HTR-8/SVneo (cell line): Measurements from ENCODE around the gene STXBP6.
"Not testable (repeated sequence)": the region's sequence is repeated elsewhere in the genome, so short reads cannot be mapped to it uniquely, and the experiment has no call there.

Source experiments
- DNase-seq: peaks from one replicate; pipeline ENCODE4 v3.0.0; 2011; ENCODE audit warnings: low spot score, mixed read lengths; ENCODE audit not compliant: insufficient read length
- FAIRE-seq: peaks from 2 replicates; lab custom pipeline; 2011; peaks lifted over from hg19 to GRCh38; lab: Jason Lieb, UNC

STXBP6 gene

DNA sequence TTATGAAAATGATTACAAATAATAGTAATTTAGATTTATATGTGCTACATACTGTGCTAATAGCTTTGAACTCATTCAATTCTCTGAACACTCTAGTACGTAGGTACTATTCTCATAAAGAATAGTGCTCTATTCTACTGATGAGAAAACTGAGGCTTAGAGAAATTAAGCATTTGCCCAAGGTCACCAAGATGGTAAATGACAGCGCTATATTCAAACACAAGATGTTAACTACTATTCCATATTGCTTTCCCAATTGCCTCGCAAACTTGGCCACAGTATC is 233.1 kb downstream of the STXBP6 start:
- DNase-seq (no peak), FAIRE-seq (no peak)

GRCh38 chr14:24816011-24816928 is 233.7 kb downstream of the STXBP6 start:
- DNase-seq (no peak), FAIRE-seq (peak; percentile 52)

DNA sequence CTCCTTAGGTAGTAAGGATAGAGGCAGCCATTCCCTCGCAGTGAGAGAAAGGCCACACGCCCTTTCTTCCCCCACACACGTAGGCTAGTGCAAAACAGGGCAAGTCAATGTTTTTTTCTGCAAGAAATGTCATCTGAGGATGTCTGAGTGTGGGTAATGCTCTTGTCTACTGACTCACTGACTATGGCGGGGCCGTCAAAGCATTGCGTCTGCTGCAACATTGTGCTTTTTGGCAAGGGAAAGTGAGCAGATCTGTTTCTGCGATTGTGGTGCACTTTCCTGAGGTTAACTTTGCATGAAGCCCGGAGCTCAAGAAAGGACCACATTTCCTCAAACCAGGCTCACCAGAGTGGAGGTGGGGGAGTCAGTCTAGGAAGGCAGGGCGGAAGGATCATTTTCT is 234.4 kb downstream of the STXBP6 start:
- DNase-seq, result no peak
- FAIRE-seq, result no peak

DNA sequence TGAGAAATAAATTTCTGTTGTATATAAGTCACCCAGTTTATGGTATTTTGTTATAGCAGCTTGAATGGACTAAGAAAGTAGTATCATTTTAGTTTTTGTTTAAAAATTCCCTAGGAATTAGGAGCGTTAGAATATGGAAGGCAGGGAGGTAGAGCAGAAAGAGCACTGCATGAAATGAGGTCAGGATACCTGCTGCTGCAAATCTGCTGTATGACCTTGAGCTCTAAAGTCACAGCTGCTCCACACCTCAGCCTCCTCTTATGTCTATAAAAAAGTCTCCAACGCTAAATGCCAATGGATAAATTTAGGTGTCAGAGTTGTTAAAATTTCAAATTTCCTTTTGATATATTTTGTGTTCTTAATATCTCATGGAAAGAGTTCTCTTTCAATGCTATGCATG is 235.0 kb downstream of the STXBP6 start:
- FAIRE-seq (no peak), DNase-seq (no peak)

GRCh38 chr14:24814346-24814745 is 235.6 kb downstream of the STXBP6 start:
- no peak for DNase-seq
- no peak for FAIRE-seq

- no peak for FAIRE-seq
- no peak for DNase-seq
Measured at GRCh38 chr14:24813819-24814259, 236.1 kb downstream of the STXBP6 start.

DNA sequence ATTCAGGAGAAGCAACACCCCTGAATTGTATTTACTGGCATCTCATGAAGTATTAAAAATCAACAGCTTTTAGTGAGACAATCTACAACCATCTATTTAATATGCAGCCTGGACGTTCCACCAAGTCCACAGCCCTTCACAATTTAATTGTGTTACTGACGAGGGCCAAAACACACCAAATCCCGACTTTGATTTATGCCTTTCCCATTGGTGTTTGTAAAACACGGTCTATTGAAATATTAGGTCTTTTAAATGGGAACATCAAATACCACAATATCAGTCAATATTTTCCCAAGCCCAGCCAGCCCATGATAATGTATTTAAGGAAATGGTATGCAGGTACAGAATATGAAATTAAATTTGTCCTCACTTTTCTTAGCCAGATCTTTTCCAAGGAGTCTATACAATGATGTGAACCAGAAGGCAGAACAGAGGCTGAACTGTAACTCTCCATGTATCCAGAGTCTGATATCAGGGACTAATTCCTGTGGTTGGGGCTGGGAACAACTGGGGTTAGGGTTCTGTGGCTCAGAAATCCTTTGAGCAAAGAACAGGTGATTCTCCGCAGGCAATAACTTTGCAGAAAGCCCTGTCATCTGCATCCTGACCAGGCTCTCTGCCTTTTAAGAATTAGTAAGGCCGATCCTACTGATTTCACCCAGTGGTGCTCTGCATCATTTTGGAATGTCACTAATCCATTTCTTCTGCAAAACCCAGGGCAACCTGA is 236.7 kb downstream of the STXBP6 start:
- no peak for DNase-seq
- no peak for FAIRE-seq

- FAIRE-seq, result peak; percentile 49
- DNase-seq, result no peak
Measured at GRCh38 chr14:24809135-24809534, 240.8 kb downstream of the STXBP6 start.

DNA sequence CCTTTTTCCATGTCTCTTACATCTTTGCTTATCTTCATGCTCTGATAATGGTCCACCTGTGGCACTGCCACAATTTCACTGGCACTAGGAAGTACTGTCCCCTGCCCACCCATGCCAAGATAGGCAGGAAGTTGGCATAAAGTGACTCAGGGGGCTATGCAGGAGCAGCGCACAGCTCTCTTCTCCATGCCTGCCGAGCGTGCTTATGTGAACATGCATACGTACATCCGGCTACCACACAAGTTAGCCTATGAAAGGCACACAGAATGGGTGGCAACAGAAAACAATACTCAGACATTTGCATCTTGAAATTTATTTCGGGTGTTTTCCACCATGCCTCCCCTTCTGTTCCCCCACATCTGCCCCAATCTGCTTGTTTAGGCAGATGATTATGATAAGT is 241.5 kb downstream of the STXBP6 start:
- DNase-seq (no peak), FAIRE-seq (peak; percentile 59)

DNA sequence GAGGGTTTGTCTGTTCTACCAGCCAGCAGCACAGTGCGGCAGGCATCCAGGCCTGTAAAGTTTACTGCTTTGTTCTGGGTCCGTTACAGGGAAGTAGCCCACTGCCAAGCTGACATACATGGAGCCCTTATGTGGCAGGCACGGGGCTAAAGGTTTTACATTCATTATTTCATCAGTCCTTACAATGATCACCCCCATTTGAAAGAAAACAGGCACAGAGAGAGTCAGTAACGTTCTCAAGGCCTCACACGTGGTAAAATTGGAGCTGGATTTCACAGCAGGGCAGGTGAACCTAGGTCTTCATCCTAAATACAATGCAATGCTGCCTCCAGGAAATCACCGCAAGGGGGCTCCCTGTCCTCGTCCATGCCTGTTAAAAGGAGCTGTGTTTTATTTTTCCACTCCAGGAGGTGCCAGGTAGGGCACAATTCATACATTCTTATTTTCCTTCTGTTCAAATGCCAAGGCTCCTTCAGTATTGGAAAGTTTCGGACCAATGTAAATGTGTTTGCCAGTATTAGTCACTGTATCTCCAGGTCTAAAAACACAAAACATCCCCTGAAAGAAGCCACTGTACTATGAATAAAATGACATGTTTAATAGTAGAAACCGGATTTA is 243.8 kb downstream of the STXBP6 start:
- DNase-seq (peak; percentile 66), FAIRE-seq (no peak)

DNA sequence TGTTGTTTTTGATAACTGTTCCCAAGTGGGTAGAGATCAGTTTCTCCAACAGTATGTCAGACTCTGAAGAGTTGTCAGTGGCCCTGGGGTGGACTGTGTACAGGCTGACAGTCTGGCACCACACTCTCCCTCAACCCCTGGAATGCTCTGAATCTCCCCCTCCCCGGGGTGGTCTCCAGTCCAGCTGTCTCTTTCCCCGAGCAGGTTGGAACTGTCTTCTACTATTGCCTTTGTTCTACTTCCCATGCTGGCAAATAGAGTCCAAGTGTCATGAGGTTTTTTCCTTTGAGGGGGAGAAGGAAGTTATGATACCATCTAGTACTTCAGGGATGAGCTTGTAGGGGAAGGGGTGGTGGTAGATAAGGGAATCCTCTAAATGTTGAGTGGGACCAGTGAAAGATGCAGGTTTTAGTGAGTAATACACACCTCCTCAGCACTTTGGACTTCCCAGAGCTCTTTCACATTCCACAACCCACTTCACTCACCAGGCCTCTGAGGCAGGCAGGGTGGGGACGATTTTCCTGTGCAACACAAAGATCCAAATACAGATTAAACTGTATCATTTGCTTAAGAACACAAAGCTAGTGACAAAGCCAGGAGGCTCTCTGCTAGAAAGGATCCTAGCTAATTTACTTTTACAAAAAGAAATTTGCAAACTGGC is 245.3 kb downstream of the STXBP6 start:
- no peak for FAIRE-seq
- no peak for DNase-seq

DNA sequence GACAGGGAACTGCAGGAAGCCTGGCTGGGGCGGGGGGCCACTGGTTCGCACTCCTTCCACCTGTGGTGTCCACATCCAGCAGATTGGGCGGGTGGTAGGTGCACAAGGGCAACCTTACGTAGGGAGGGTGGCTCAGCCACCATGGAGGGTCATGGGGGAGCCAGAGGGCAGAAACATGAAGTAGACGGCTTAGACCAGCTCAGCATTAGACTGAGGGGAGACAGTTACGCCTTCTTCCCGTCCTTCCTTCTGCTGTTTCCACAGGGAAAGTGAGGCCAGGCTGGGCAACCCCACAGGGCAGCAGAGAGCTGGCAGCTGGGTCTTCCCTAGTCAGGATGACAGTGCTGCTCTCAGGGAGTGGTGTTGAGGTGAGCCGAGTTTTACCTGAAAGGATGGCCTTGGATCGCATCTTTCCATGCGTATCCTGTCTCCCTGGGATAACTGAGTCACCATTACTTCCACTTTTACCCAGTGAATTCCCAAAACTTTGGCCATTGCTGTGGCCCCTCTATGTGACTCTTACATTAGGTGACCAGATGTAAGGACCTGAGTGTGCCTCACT is 245.9 kb downstream of the STXBP6 start:
- DNase-seq (no peak), FAIRE-seq (peak; percentile 4)

DNA sequence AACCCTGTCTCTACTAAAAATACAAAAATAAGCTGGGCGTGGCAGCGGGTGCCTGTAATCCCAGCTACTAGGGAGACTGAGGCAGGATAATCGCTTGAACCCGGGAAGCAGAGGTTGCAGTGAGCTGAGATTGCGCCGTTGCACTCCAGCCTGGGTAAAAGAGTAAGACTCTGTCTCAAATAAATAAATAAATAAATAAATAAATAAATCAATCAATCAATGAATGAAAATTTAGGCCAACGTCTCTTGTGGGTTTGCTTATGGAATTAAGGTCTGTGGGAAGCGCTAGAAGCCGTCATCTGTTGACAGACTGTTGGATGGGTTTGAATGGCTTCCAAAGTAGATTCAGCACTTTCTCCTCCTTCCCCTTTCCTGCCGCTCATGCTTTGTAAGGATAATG is 246.5 kb downstream of the STXBP6 start:
- DNase-seq, result not testable (repeated sequence)

GRCh38 chr14:24802236-24802635 is 247.7 kb downstream of the STXBP6 start:
- no peak for DNase-seq
- no peak for FAIRE-seq

More for the DNA sequence above, 246.5 kb downstream of the STXBP6 start:
- FAIRE-seq, result not testable (repeated sequence)

GRCh38 chr14:24801024-24801423 is 248.9 kb downstream of the STXBP6 start:
- DNase-seq, result no peak
- FAIRE-seq, result no peak

- no peak for DNase-seq
- peak; percentile 4 for FAIRE-seq
Measured at GRCh38 chr14:24798911-24799462, 251.0 kb downstream of the STXBP6 start.

- FAIRE-seq (no peak), DNase-seq (no peak)
Measured at GRCh38 chr14:24795406-24795805, 254.5 kb downstream of the STXBP6 start.

DNA sequence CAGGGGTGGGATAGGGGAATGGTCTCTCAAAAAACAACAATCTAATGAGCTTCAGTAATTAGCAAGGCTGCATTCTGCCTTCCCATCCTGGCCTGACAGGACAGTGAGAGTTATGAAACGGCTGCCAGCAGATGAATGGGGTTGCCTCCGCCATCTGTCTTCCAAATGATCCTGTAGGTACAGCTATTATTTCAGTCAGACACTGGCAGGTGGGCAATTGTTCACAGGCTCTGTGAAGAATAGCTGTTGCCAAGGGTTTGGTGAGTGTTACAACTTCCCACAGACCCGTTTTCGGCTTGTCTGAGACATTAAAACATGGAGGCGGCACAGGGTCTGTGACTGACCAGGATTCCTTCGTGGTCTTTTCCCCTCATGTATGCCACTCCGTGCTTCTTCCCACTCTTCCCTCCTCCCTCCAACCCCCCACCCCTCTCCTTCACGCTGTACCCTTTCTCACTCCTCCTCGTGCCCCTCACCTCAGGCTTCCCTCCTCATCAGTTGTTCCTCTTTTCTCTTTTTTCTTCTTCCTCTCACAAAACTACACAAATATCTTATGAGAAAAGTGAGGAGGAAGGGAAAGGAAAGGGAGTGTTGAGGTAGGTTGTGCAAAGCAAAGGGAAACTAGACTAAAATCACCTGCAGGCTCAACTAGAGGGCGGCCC is 255.2 kb downstream of the STXBP6 start:
- DNase-seq, result no peak
- no peak for FAIRE-seq

- DNase-seq (no peak), FAIRE-seq (no peak)
Measured at GRCh38 chr14:24790196-24790595, 259.8 kb downstream of the STXBP6 start.
